WTC11 (cell line): Measurements from ENCODE around the gene UGT1A5.

Experiments used
- TP53 ChIP-seq: sonication (generic); formaldehyde crosslinking; IDR thresholded peaks from 2 replicates; pipeline ENCODE4 v1.8.1; 2023; ENCODE audit warnings: mild to moderate bottlenecking, missing genetic modification reagents
- TF ChIP-seq, protein P1 (sequence below): sonication (generic); formaldehyde crosslinking; conservative IDR thresholded peaks from 2 replicates; pipeline ENCODE4 v1.8.1; 2022; ENCODE audit warnings: mild to moderate bottlenecking, missing genetic modification reagents
- TF ChIP-seq, protein P2 (sequence below): sonication (generic); formaldehyde crosslinking; IDR thresholded peaks from 2 replicates; pipeline ENCODE4 v1.8.1; 2023; ENCODE audit warnings: mild to moderate bottlenecking, missing genetic modification reagents, moderate library complexity

DNA sequence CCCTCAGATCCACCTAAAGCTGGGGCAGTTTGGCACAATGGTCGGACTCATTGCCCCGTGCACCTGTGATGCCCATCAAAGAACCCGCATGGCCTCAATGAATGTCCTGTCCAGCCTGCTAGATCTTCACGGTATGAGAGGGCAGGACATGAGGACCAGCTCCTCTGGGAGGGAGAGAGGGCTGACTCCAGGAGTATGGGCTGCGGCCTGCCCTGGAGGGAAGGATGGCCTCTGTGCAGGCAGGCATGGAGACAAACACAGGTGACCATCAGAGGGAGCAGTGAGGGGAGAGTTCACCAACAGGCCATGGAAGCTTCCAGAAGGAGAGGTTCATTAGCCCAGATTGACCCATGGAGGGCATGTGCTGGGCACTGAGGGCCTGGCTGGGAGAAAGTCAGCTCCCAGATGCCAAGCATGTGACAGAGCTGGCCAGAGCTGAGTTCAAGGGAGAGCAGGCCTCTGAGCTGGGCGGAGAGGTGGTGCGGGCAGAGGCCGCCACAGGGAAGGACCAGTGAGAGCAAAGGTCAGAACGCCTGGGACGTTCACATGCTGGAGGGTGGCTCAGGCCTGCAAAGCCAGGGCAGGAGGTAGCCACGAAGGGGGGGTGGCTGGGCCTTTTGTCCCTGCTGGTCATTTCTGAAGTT is 105.4 kb downstream of the UGT1A5 start:
- TF ChIP-seq, protein P1, sequence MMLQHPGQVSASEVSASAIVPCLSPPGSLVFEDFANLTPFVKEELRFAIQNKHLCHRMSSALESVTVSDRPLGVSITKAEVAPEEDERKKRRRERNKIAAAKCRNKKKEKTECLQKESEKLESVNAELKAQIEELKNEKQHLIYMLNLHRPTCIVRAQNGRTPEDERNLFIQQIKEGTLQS: no peak
- TF ChIP-seq TP53 (CRISPR knock-in tag): no peak
- TF ChIP-seq, protein P2, sequence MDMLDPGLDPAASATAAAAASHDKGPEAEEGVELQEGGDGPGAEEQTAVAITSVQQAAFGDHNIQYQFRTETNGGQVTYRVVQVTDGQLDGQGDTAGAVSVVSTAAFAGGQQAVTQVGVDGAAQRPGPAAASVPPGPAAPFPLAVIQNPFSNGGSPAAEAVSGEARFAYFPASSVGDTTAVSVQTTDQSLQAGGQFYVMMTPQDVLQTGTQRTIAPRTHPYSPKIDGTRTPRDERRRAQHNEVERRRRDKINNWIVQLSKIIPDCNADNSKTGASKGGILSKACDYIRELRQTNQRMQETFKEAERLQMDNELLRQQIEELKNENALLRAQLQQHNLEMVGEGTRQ (CRISPR knock-in tag): no peak
